DOHH2 (cell line): Measurements from ENCODE around the gene PRRC1.

Source experiments
- H3F3A ChIP-seq: fragments of 200-600 bp; sonication (generic), shearing (Covaris generic); 2 replicates; pipeline ENCODE4 v1.6.0; 2016; ENCODE audit warnings: antibody characterized with exemption, mild to moderate bottlenecking; ENCODE audit not compliant: control insufficient read depth, insufficient read depth
- H3K27ac ChIP-seq: fragments of 200-600 bp; sonication (generic); 2 replicates; pipeline ENCODE4 v1.5.1; 2014; ENCODE audit warnings: low read depth, mild to moderate bottlenecking, low read length, moderate library complexity
- H3K27me3 ChIP-seq: fragments of 200-600 bp; sonication (generic); 2 replicates; pipeline ENCODE4 v1.6.1; 2014; ENCODE audit warnings: mild to moderate bottlenecking, low read length, mixed read lengths; ENCODE audit not compliant: control insufficient read depth
- H3K36me3 ChIP-seq: fragments of 200-600 bp; sonication (generic); 2 replicates; pipeline ENCODE4 v1.6.1; 2014; ENCODE audit warnings: mild to moderate bottlenecking, low read length, moderate library complexity, mixed read lengths; ENCODE audit not compliant: control insufficient read depth
- H3K4me1 ChIP-seq: fragments of 200-600 bp; sonication (generic); 2 replicates; pipeline ENCODE4 v1.6.1; 2014; ENCODE audit warnings: mild to moderate bottlenecking, low read length, mixed read lengths; ENCODE audit not compliant: control insufficient read depth
- H3K4me2 ChIP-seq: fragments of 200-600 bp; sonication (generic); 2 replicates; pipeline ENCODE4 v1.6.0; 2014; ENCODE audit warnings: mild to moderate bottlenecking, low read length, moderate library complexity
- H3K4me3 ChIP-seq: fragments of 200-600 bp; sonication (generic); 2 replicates; pipeline ENCODE4 v1.5.1; 2014; ENCODE audit warnings: mild to moderate bottlenecking, low read length, mixed read lengths
- H3K79me2 ChIP-seq: fragments of 200-600 bp; sonication (generic); 2 replicates; pipeline ENCODE4 v1.6.1; 2014; ENCODE audit warnings: mild to moderate bottlenecking, low read length, mixed read lengths; ENCODE audit not compliant: control insufficient read depth
- H3K9me2 ChIP-seq: fragments of 200-600 bp; sonication (generic); replicated peaks from 2 replicates; pipeline ENCODE4 v1.6.1; 2014; ENCODE audit warnings: mild to moderate bottlenecking, low read length, mixed read lengths; ENCODE audit not compliant: control insufficient read depth
- H3K9me3 ChIP-seq: fragments of 200-600 bp; sonication (generic); 2 replicates; pipeline ENCODE4 v1.6.1; 2014; ENCODE audit warnings: antibody characterized with exemption, low read length, mixed read lengths; ENCODE audit not compliant: control insufficient read depth, insufficient read depth
- H4K20me1 ChIP-seq: fragments of 200-600 bp; sonication (generic); 2 replicates; pipeline ENCODE4 v1.6.0; 2014; ENCODE audit warnings: low read depth, mild to moderate bottlenecking, antibody characterized with exemption, low read length, moderate library complexity; ENCODE audit not compliant: control insufficient read depth, insufficient read depth
- EZH2phosphoT487 ChIP-seq: fragments of 200-600 bp; sonication (generic); IDR thresholded peaks from 2 replicates; pipeline ENCODE4 v1.6.1; 2017; ENCODE audit warnings: borderline replicate concordance, mild to moderate bottlenecking, antibody characterized with exemption, low read length, moderate library complexity, mixed read lengths
- TF ChIP-seq, protein P1 (sequence below): fragments of 200-600 bp; sonication (generic); IDR thresholded peaks from one replicate; pipeline ENCODE4 v1.5.1; 2014; ENCODE audit warnings: antibody characterized with exemption, mild to moderate bottlenecking, low read depth, low read length; ENCODE audit not compliant: poor library complexity, severe bottlenecking

The PRRC1 gene

DNA sequence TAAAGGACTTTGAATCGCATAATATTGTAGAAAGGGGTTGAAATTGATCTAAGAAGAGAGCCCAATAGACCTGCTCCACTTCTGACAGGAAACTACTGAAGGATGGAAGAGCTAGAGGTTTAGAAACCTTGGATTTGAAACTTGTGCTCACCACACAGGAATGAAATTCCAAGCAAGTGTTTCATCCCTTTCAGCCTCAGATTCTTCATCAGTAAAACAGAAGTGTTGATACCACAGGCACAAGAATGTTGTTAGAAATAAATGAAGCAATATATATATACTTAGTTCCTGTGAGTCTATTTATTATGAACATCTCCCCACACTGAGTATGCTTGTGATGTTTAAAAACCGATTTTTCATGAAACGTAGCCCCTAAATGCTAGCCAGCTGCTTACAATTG, 43.8 kb downstream of the PRRC1 start:
- no peaks in the 10 kb centered on the region for H3K4me1 ChIP-seq
- no peaks in the 10 kb centered on the region for H4K20me1 ChIP-seq
- H3K9me3 ChIP-seq, result no peaks in the 10 kb centered on the region
- H3K27me3 ChIP-seq, result peaks cover 7% of the 10 kb centered on the region; the same call in 1 of the 2 replicates
- no peaks in the 10 kb centered on the region for H3K79me2 ChIP-seq
- TF ChIP-seq EZH2phosphoT487, result no peak
- TF ChIP-seq, protein P1, sequence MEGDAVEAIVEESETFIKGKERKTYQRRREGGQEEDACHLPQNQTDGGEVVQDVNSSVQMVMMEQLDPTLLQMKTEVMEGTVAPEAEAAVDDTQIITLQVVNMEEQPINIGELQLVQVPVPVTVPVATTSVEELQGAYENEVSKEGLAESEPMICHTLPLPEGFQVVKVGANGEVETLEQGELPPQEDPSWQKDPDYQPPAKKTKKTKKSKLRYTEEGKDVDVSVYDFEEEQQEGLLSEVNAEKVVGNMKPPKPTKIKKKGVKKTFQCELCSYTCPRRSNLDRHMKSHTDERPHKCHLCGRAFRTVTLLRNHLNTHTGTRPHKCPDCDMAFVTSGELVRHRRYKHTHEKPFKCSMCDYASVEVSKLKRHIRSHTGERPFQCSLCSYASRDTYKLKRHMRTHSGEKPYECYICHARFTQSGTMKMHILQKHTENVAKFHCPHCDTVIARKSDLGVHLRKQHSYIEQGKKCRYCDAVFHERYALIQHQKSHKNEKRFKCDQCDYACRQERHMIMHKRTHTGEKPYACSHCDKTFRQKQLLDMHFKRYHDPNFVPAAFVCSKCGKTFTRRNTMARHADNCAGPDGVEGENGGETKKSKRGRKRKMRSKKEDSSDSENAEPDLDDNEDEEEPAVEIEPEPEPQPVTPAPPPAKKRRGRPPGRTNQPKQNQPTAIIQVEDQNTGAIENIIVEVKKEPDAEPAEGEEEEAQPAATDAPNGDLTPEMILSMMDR, result no peak
- no peak overlapping the region for H3K4me3 ChIP-seq
- no peaks in the 10 kb centered on the region for H3K36me3 ChIP-seq
- H3K4me2 ChIP-seq, result no peak overlapping the region
- no peaks in the 10 kb centered on the region for H3K9me2 ChIP-seq
- H3K27ac ChIP-seq, result no peak overlapping the region
- no peaks in the 10 kb centered on the region for H3F3A ChIP-seq

DNA sequence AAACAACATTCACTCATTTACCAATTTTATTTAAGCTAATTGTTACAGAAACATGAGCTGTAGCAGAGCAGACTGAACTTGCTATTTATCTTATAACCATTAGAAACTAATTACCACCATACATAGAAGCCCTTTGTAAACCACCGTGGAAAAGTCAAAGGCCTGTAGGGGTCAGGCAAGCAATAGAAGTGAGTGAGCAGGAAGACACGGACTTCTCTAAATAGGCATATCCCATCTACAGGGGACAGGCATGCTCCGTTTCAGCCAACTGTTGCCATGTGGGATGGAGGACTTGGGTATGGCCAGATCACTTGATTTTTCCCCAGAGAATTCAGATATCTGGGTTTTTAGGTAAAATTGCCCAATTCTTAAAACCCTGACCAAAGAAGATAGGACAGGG, 44.8 kb downstream of the PRRC1 start:
- H3K9me2 ChIP-seq, result no peaks in the 10 kb centered on the region
- H3K27me3 ChIP-seq, result peaks cover 17% of the 10 kb centered on the region
- H3K36me3 ChIP-seq, result no peaks in the 10 kb centered on the region
- H3K27ac ChIP-seq, result no peak overlapping the region
- H3F3A ChIP-seq, result no peaks in the 10 kb centered on the region
- no peaks in the 10 kb centered on the region for H3K4me1 ChIP-seq
- TF ChIP-seq, protein P1, result peak; percentile 34
- no peak for TF ChIP-seq EZH2phosphoT487
- no peak overlapping the region for H3K4me3 ChIP-seq
- no peaks in the 10 kb centered on the region for H3K9me3 ChIP-seq
- no peaks in the 10 kb centered on the region for H4K20me1 ChIP-seq
- no peak overlapping the region for H3K4me2 ChIP-seq
- no peaks in the 10 kb centered on the region for H3K79me2 ChIP-seq

DNA sequence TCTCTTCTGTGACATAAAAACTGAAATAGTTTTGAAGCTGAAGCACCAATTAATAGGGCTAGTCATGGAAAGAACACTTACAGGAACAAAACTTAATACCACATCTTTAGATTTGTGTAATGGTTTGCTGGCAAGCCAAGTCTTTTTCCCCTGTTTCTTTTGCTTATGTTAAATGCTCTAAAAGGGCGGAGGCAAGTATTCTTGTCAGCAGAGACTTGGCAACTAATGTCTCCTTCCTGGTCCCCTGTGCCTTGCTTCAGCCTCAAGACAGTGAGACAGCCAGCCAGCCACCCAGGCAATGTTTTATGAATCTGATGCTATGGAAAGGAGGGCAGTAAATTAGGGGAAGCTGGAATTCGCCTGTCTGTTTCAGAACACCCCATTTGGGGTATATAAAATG, 45.7 kb downstream of the PRRC1 start:
- H3K4me1 ChIP-seq, result no peaks in the 10 kb centered on the region
- no peaks in the 10 kb centered on the region for H3K9me2 ChIP-seq
- no peaks in the 10 kb centered on the region for H3K36me3 ChIP-seq
- H3K79me2 ChIP-seq, result no peaks in the 10 kb centered on the region
- TF ChIP-seq, protein P1, result no peak
- no peak for TF ChIP-seq EZH2phosphoT487
- no peak overlapping the region for H3K4me2 ChIP-seq
- H3K4me3 ChIP-seq, result no peak overlapping the region
- H3K9me3 ChIP-seq, result no peaks in the 10 kb centered on the region
- H4K20me1 ChIP-seq, result no peaks in the 10 kb centered on the region
- no peak overlapping the region for H3K27ac ChIP-seq
- H3K27me3 ChIP-seq, result peaks cover 25% of the 10 kb centered on the region
- no peaks in the 10 kb centered on the region for H3F3A ChIP-seq
